Naive B cell (primary cell): ENCODE measurements around the gene RALGPS1. TPM values are rescaled to one million over a fixed set of nuclear protein-coding genes. Genes with fewer than 3 reads are reported as not detected.

ENCODE experiments used
- ATAC-seq, 2 donors: fragments of 150-1000 bp; cut with Tn5 transposase; 2 replicates each; pipeline ENCODE4 v1.10.0; 2021; ENCODE audit warnings: low read depth in 2 of 2, mild to moderate bottlenecking in 2 of 2, moderate library complexity in 2 of 2
- DNase-seq: peaks from one replicate; pipeline ENCODE4 v3.0.0; 2022
- H3K27ac Mint-ChIP-seq, 6 donors: one replicate each; pipeline ENCODE4 v1.8.0; 2020 to 2022; ENCODE audit warnings: mild to moderate bottlenecking in 6 of 6, mixed read lengths in 6 of 6, moderate library complexity in 5 of 6, inconsistent platforms in 2 of 6
- H3K27me3 Mint-ChIP-seq, 3 donors: one replicate each; pipeline ENCODE4 v1.8.0; 2021 to 2022; ENCODE audit warnings: mixed read lengths in 3 of 3, mild to moderate bottlenecking in 1 of 3
- H3K36me3 Mint-ChIP-seq, 2 donors: one replicate each; pipeline ENCODE4 v1.8.0; 2020 to 2022; ENCODE audit warnings: mixed read lengths in 2 of 2, inconsistent platforms in 1 of 2, mild to moderate bottlenecking in 1 of 2
- H3K4me1 Mint-ChIP-seq, 3 donors: one replicate each; pipeline ENCODE4 v1.8.0; 2020 to 2022; ENCODE audit warnings: mixed read lengths in 3 of 3, inconsistent platforms in 1 of 3, mild to moderate bottlenecking in 1 of 3, moderate library complexity in 1 of 3
- H3K4me3 Mint-ChIP-seq, 8 donors: one replicate each; pipeline ENCODE4 v1.8.0; 2020 to 2022; ENCODE audit warnings: mild to moderate bottlenecking in 8 of 8, mixed read lengths in 8 of 8, moderate library complexity in 8 of 8, inconsistent platforms in 2 of 8
- H3K9me3 Mint-ChIP-seq, 7 donors: one replicate each; pipeline ENCODE4 v1.8.0; 2020 to 2022; ENCODE audit warnings: mixed read lengths in 7 of 7, mild to moderate bottlenecking in 5 of 7, inconsistent platforms in 2 of 7, moderate library complexity in 1 of 7
- polyA plus RNA-seq, 6 donors: library from polyadenylated mRNA; unstranded; fragments of 300-500 nt; fragmentation: Illumina TruSeq; gene quantifications; one replicate each; pipeline ENCODE4 v1.2.3, GENCODE V29; 2021; ENCODE audit warnings: low read depth in 6 of 6

The RALGPS1 gene, protein sequence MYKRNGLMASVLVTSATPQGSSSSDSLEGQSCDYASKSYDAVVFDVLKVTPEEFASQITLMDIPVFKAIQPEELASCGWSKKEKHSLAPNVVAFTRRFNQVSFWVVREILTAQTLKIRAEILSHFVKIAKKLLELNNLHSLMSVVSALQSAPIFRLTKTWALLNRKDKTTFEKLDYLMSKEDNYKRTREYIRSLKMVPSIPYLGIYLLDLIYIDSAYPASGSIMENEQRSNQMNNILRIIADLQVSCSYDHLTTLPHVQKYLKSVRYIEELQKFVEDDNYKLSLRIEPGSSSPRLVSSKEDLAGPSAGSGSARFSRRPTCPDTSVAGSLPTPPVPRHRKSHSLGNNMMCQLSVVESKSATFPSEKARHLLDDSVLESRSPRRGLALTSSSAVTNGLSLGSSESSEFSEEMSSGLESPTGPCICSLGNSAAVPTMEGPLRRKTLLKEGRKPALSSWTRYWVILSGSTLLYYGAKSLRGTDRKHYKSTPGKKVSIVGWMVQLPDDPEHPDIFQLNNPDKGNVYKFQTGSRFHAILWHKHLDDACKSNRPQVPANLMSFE
- 1 to 10 TPM; 3.0 to 7.9 (median 5.4) TPM for polyA plus RNA-seq

DNA sequence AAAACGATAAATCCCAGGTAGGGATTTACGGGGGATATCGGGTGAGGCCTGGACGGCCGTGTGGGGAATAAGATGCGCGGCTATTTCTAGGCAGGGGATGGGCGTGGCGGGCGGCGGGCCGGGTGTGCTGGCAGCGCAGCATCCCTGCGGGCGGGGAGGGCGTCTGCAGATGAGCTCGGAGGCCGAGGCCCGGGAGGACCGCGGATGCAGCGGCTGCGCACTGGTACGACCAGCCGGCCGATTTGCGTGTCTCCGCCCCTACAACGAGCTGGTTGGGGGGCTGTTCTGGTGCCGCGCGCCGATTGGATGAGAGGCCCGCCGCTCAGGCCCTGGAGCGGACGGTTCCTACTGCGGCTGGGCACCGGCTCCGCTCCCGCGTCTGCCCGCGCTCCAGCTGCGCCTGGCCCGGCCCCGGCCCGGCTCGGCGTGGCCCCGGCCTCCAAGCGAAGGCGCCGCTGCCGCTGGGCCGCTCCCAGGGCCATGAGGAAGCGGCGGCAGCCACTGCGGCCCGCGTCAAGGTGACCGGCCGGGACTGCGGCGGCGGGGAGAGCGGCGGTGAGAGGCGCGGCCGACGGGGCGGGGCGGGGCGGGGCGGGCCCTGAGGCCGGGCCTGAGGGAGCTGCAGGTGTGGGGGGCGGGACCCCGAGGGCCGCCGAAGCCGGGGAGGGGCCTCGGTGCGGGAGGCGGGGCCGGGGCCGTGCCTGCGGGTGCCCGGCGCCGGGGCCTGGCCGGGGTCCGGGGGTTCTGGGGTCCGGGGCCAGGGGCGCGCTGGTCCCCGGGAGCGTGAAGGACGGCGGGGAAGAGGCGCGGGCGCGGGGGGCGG, at the start of gene RALGPS1:
RALGPS1 (plus strand) TSS at position 325 of the 823 bp plus-strand sequence. CDS start 47,508 bp downstream, outside the sequence.
- ATAC-seq (peak; percentile 92 to 93), DNase-seq (peak; percentile 94)
- H3K27ac Mint-ChIP-seq: peak within 1 kb of the TSS in 5 of 6 donors; percentile 72 to 95 (median 89)
- H3K4me3 Mint-ChIP-seq: peak within 1 kb of the TSS; percentile 76 to 93 (median 84)
- peaks cover 6 to 16% (median 8%) of the 10 kb centered on the region in 3 donors for H3K4me1 Mint-ChIP-seq
- peaks cover 0 to 11% (median 5%) of the 10 kb centered on the region in 7 donors for H3K9me3 Mint-ChIP-seq
- H3K27me3 Mint-ChIP-seq: peaks cover 11 to 26% (median 18%) of the 10 kb centered on the region in 3 donors
- peaks cover 0 to 5% of the 10 kb centered on the region in 2 donors for H3K36me3 Mint-ChIP-seq

DNA sequence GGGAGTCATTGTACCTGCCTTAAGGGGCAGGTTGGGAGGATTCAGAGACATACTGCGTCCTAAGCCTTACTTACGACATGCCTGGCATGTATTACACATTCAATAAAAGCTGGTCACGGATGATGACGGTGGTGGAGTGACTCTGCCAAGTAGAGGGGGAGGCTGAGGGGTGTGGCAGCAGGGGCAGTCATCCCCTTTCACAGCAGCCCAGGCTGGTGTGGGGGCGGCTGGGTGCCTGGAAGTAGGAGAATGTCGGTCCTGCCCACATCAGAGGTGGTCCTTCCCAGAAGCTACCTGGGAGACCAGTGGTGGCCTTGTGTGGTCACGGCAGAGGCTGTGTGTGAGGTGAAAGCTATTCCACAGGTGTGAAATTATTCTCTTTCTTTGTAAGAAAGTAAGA, 45.2 kb upstream of the RALGPS1 start:
- H3K4me3 Mint-ChIP-seq: no peak overlapping the region
- H3K9me3 Mint-ChIP-seq: no peaks in the 10 kb centered on the region
- peak overlapping the region in 1 of 6 donors; percentile 64 for H3K27ac Mint-ChIP-seq
- H3K27me3 Mint-ChIP-seq: no peaks in the 10 kb centered on the region
- H3K4me1 Mint-ChIP-seq: peaks cover 21 to 42% (median 32%) of the 10 kb centered on the region in 3 donors
- ATAC-seq (no peak), DNase-seq (no peak)
- H3K36me3 Mint-ChIP-seq: peaks cover 0 to 11% of the 10 kb centered on the region in 2 donors

DNA sequence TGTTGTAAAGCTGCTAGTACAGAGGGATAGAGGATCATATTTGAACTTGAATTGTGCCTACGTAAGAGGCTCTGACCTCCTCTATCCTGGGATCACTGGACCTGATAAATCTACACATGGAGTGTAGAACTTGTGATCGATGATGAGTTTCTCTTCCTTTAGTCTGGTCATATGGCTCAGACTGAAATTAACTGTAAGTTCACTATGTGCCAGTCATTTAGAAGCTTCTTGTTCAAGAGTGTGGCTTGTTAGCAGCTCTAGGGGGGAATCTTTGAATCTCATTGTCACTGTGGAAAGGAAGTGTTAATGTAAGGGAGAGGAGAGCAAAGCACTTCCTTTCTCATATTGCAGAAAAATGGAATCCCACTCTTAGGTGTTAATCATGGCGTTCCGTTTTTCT, 42.1 kb upstream of the RALGPS1 start:
- H3K4me1 Mint-ChIP-seq: peaks cover 32 to 41% (median 32%) of the 10 kb centered on the region in 3 donors
- H3K27me3 Mint-ChIP-seq: no peaks in the 10 kb centered on the region
- H3K27ac Mint-ChIP-seq: no peak overlapping the region

DNA sequence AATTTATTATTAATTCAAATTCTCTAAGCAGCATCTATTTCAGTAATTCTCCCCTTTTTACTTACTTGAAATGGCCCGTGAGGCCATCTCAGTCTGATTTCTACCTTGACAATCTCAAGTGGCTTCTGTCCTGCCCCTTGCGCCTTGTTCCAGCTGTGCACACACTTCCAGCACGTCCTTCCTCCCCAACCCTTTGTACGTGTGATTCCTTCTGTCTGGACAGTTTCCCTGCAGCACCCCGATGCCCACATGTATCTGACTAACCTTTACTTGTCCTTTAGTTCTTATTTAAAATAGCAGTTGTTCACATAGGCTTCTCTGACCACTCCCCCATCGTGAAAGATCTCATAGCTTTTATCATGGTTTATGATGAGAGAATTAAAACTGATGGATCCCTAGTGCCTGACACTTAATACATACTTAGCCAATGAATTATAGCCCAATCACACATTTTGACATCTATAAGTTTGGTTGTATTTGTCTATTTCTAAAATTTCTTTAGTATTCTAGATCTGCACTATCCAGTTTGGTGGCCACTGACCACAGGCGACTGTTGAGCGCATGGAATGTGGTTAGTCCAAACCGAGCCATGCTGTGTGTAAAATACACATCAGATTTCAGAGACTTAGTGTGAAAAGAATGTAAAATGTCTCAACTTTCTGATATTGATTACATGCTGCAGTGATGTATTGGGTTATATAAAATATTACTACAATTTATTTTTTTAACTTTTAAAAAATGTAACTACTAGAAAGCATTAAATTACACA, 39.9 kb upstream of the RALGPS1 start:
- Mint-ChIP-seq H3K4me1 (peaks cover 21 to 34% (median 27%) of the 10 kb centered on the region in 3 donors), H3K4me3 (no peak overlapping the region), H3K9me3 (no peaks in the 10 kb centered on the region), H3K36me3 (peaks cover 6 to 14% of the 10 kb centered on the region in 2 donors), H3K27ac (peak overlapping the region in 1 of 6 donors; percentile 26), H3K27me3 (no peaks in the 10 kb centered on the region)
- ATAC-seq: no peak
- no peak for DNase-seq

More for the DNA sequence above, 42.1 kb upstream of the RALGPS1 start:
- Mint-ChIP-seq H3K4me3 (no peak overlapping the region), H3K9me3 (no peaks in the 10 kb centered on the region), H3K36me3 (peaks cover 0 to 5% of the 10 kb centered on the region in 2 donors)
- DNase-seq (no peak), ATAC-seq (no peak)

DNA sequence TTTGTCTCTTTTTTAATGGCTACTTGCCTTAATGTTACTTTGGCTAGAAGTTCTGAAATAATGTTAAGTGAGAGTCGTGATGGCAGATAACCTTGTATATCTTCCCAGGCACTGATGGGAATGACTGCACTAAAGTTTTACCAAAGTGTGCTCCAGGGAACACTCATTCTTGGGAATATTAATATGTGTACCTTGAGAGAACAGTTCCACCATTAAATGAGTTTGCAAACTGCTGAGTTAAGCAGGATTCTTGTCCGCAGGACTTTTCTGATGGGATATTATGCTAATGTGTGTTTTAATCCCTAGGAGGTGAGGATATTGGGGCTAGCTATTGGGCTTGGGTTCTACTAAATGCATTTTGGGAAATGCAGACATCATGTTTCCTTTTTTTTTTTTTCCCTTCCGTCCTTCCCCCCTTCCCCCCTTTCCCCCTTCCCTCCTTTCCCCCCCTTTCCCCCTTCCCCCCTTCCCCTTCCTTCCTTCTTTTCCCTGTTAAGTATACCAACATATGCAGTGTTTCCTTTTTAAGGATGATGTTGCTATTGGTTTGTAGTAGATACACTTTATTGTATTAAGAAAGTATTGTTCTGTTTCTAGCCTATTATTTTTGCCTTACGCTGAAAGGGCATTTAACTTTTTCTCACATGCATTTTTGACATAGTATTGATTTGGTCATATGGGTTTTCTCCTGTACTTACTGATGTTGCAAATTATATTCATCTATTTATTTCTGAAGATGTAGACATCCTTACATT, 38.6 kb upstream of the RALGPS1 start:
- peaks cover 17 to 34% (median 23%) of the 10 kb centered on the region in 3 donors for H3K4me1 Mint-ChIP-seq
- DNase-seq (no peak), ATAC-seq (no peak)
- peak overlapping the region in 3 of 6 donors; percentile 7 to 86 (median 60) for H3K27ac Mint-ChIP-seq
- no peaks in the 10 kb centered on the region for H3K27me3 Mint-ChIP-seq
- no peaks in the 10 kb centered on the region for H3K9me3 Mint-ChIP-seq
- H3K36me3 Mint-ChIP-seq: peaks cover 11 to 14% of the 10 kb centered on the region in 2 donors
- H3K4me3 Mint-ChIP-seq: no peak overlapping the region

DNA sequence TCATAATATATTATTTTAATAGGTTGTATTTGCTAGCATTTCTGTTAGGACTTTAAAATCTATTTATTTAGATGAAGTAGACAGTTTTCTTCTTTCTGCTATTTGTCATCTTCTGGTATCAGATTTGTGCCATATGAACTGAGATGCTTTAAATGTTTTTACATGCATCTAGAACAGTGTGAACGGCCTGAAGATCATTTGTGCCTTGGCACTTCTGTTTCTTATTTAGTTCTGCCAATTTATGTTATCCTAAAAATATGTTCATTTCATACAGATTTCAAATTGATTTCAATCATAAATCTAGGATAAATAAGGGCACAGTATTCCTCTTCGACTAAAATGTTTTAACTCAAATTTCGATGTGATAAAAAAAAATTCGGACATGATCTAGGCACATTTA, 38.1 kb upstream of the RALGPS1 start:
- no peaks in the 10 kb centered on the region for H3K9me3 Mint-ChIP-seq
- no peak for DNase-seq
- ATAC-seq: no peak
- peaks cover 11 to 14% of the 10 kb centered on the region in 2 donors for H3K36me3 Mint-ChIP-seq
- H3K4me1 Mint-ChIP-seq: peaks cover 17 to 34% (median 23%) of the 10 kb centered on the region in 3 donors
- no peak overlapping the region for H3K4me3 Mint-ChIP-seq
- no peaks in the 10 kb centered on the region for H3K27me3 Mint-ChIP-seq
- H3K27ac Mint-ChIP-seq: peak overlapping the region in 2 of 6 donors; percentile 60 to 86

DNA sequence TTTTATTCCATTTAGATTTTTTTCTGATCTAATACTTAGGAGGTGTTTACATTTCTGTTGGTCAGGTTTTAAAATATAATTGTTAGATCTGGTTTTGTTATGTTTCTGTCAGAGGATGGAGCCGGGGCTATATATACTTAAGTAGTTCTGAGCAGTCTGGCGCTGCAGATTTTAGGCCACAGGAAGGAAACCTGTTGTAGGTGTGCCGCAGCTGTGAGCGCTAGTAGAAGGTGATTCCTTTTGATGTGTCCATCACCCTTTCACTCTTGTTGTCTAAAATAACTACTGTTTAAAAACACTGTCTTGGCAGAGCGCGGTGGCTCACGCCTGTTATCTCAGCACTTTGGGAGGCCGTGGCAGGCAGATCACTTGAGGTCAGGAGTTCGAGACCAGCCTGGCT, 37.2 kb upstream of the RALGPS1 start:
- H3K27me3 Mint-ChIP-seq: no peaks in the 10 kb centered on the region
- no peak for DNase-seq
- no peak overlapping the region for H3K4me3 Mint-ChIP-seq
- H3K36me3 Mint-ChIP-seq: peaks cover 11 to 14% of the 10 kb centered on the region in 2 donors
- H3K9me3 Mint-ChIP-seq: no peaks in the 10 kb centered on the region
- peaks cover 17 to 33% (median 22%) of the 10 kb centered on the region in 3 donors for H3K4me1 Mint-ChIP-seq
- H3K27ac Mint-ChIP-seq: peak overlapping the region in 1 of 6 donors; percentile 14
- ATAC-seq: no peak

DNA sequence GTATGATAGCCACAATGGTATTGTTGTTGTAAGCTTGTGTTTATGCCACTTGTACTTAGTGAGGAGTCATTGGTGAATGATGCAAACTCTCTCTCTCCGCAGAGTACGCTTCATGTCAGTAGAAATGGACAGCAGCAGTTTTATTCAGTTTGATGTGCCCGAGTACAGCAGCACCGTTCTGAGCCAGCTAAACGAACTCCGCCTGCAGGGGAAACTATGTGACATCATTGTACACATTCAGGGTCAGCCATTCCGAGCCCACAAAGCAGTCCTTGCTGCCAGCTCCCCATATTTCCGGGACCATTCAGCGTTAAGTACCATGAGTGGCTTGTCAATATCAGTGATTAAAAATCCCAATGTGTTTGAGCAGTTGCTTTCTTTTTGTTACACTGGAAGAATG, 35.3 kb upstream of the RALGPS1 start:
- peaks cover 17 to 29% (median 19%) of the 10 kb centered on the region in 3 donors for H3K4me1 Mint-ChIP-seq
- ATAC-seq (no peak), DNase-seq (no peak)
- no peaks in the 10 kb centered on the region for H3K9me3 Mint-ChIP-seq
- H3K27me3 Mint-ChIP-seq: no peaks in the 10 kb centered on the region
- no peak overlapping the region for H3K27ac Mint-ChIP-seq
- H3K36me3 Mint-ChIP-seq: peaks cover 11 to 14% of the 10 kb centered on the region in 2 donors
- H3K4me3 Mint-ChIP-seq: no peak overlapping the region

DNA sequence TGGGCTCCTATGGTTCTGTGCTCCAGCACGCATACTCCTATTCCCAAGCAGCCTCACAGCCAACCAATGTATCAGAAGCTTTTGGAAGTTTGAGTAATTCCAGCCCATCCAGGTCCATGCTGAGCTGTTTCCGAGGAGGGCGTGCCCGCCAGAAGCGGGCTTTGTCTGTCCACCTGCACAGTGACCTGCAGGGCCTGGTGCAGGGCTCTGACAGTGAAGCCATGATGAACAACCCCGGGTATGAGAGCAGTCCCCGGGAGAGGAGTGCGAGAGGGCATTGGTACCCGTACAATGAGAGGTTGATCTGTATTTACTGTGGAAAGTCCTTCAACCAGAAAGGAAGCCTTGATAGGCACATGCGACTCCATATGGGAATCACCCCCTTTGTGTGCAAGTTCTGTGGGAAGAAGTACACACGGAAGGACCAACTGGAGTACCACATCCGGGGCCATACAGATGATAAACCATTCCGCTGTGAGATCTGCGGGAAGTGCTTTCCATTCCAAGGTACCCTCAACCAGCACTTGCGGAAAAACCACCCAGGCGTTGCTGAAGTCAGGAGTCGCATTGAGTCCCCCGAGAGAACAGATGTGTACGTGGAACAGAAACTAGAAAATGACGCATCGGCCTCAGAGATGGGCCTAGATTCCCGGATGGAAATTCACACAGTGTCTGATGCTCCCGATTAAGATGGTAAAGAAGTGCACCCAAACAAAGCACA, 34.2 kb upstream of the RALGPS1 start:
- ATAC-seq (no peak), DNase-seq (no peak)
- H3K27ac Mint-ChIP-seq: peak overlapping the region in 1 of 6 donors; percentile 11
- H3K4me3 Mint-ChIP-seq: no peak overlapping the region
- H3K4me1 Mint-ChIP-seq: peaks cover 13 to 22% (median 15%) of the 10 kb centered on the region in 3 donors
- no peaks in the 10 kb centered on the region for H3K9me3 Mint-ChIP-seq
- H3K36me3 Mint-ChIP-seq: peaks cover 11 to 14% of the 10 kb centered on the region in 2 donors
- H3K27me3 Mint-ChIP-seq: no peaks in the 10 kb centered on the region

DNA sequence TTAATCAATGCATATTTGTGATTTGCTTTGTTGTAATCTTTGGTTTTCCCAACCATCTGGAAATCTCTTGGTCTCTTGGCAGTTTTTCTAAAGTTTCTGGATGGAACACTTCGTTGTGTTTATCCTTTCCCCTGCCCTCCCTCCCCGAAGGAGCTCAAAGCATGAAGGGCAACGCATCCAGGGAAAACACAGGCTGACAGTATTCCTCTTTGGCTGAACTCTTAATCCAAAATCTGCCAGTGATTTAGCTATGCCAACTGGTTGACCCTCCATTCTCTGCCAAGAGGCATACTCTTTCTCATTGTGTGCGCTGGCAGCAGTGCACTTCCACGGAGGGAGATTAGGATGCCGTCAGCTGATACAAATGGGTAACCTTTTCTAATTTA, 33.6 kb upstream of the RALGPS1 start:
- DNase-seq (no peak), ATAC-seq (no peak)
- Mint-ChIP-seq H3K36me3 (peaks cover 11 to 14% of the 10 kb centered on the region in 2 donors), H3K27ac (peak overlapping the region in 1 of 6 donors; percentile 11), H3K4me1 (peaks cover 9 to 18% (median 12%) of the 10 kb centered on the region in 3 donors), H3K9me3 (no peaks in the 10 kb centered on the region), H3K4me3 (no peak overlapping the region), H3K27me3 (no peaks in the 10 kb centered on the region)

DNA sequence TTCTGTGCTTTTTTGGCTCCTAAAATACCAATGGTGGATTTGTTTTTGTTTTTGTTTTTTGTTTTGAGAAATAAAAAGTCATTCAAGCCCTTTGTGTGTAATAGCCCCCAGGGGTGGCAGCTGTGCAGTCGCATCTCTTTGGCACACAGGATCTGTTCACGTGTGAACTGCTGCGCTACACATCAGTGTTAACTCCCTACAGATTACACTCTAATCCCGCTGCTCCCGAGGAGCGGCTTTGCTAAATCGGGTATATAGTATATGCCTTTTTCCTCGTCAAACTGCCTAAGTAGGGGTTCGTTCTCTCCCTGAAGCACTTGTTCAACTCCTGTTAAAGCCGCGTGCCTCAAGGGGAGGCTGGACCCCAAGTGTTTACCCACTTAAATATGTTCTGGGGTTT, 31.8 kb upstream of the RALGPS1 start:
- no peak for ATAC-seq
- H3K9me3 Mint-ChIP-seq: no peaks in the 10 kb centered on the region
- peaks cover 0 to 4% (median 0%) of the 10 kb centered on the region in 3 donors for H3K4me1 Mint-ChIP-seq
- no peaks in the 10 kb centered on the region for H3K27me3 Mint-ChIP-seq
- peaks cover 8 to 11% of the 10 kb centered on the region in 2 donors for H3K36me3 Mint-ChIP-seq
- no peak overlapping the region for H3K27ac Mint-ChIP-seq
- no peak overlapping the region for H3K4me3 Mint-ChIP-seq
- DNase-seq: no peak
